ENCODE data around the gene UEVLD.

GRCh38 chr11:18536209-18536608, 52.3 kb downstream of the UEVLD start:
- TF ChIP-seq SMC3 (IDR thresholded peaks at IDR 0.05) (no peak), HDAC2 (IDR thresholded peaks at IDR 0.05) (no peak), POLR2A (IDR thresholded peaks at IDR 0.05; ENCODE audit: low read length) (no peak), RAD21 (conservative IDR thresholded peaks at IDR 0.05 in 1 of 2, IDR thresholded peaks at IDR 0.05 in 1 of 2) (no peak), EP300 (IDR thresholded peaks at IDR 0.05) (no peak), ELK1 (IDR thresholded peaks at IDR 0.05; ENCODE audit: low read depth, low read length) (no peak), MYC (IDR thresholded peaks at IDR 0.05; ENCODE audit: borderline replicate concordance, low read length) (no peak), ZSCAN20 (CRISPR knock-in tag; IDR thresholded peaks at IDR 0.05) (no peak)
- TF ChIP-seq, protein P1, sequence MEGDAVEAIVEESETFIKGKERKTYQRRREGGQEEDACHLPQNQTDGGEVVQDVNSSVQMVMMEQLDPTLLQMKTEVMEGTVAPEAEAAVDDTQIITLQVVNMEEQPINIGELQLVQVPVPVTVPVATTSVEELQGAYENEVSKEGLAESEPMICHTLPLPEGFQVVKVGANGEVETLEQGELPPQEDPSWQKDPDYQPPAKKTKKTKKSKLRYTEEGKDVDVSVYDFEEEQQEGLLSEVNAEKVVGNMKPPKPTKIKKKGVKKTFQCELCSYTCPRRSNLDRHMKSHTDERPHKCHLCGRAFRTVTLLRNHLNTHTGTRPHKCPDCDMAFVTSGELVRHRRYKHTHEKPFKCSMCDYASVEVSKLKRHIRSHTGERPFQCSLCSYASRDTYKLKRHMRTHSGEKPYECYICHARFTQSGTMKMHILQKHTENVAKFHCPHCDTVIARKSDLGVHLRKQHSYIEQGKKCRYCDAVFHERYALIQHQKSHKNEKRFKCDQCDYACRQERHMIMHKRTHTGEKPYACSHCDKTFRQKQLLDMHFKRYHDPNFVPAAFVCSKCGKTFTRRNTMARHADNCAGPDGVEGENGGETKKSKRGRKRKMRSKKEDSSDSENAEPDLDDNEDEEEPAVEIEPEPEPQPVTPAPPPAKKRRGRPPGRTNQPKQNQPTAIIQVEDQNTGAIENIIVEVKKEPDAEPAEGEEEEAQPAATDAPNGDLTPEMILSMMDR (IDR thresholded peaks at IDR 0.05): no peak

Measured in A549 (cell line).